Activated CD4-positive, alpha-beta T cell treated with anti-CD3 and anti-CD28 coated beads for 24 hours (primary cell): ENCODE measurements around the gene LPO.

Source experiments
- DNase-seq, 2 donors: peaks; one replicate each; pipeline ENCODE4 v3.0.0-alpha.2; 2020; ENCODE audit warnings: low read depth in 2 of 2

The LPO gene

GRCh38 chr17:58277802-58278595, 39.6 kb downstream of the LPO start:
- no peak for DNase-seq

- no peak for DNase-seq
Observed at GRCh38 chr17:58278661-58279015, 40.3 kb downstream of the LPO start.

- no peak for DNase-seq
Observed at GRCh38 chr17:58279016-58279711, 40.8 kb downstream of the LPO start.

- DNase-seq = no peak
Observed at GRCh38 chr17:58279736-58280479, 41.5 kb downstream of the LPO start.

GRCh38 chr17:58280480-58281217, 42.3 kb downstream of the LPO start, which contains the start of gene MPO:
Gene MPO, minus strand, starts transcription at chr17:58280935. Its CDS starts 177 bp downstream, at chr17:58280758.
- DNase-seq = no peak

- no peak for DNase-seq
Observed at GRCh38 chr17:58281511-58282011, 43.2 kb downstream of the LPO start.

GRCh38 chr17:58282442-58282841, 44.1 kb downstream of the LPO start:
- no peak for DNase-seq

- DNase-seq = no peak
Observed at GRCh38 chr17:58283674-58284612, 45.6 kb downstream of the LPO start.

GRCh38 chr17:58284613-58285421, 46.4 kb downstream of the LPO start:
- DNase-seq = no peak

- DNase-seq = no peak
Observed at GRCh38 chr17:58285422-58285810, 47.0 kb downstream of the LPO start.

GRCh38 chr17:58289869-58290268, 51.5 kb downstream of the LPO start:
- no peak for DNase-seq

- DNase-seq = no peak
Observed at GRCh38 chr17:58291246-58291645, 52.9 kb downstream of the LPO start.

- no peak for DNase-seq
Observed at GRCh38 chr17:58294034-58294433, 55.6 kb downstream of the LPO start.

GRCh38 chr17:58300336-58300735, 62.0 kb downstream of the LPO start:
- no peak for DNase-seq

- DNase-seq = no peak
Observed at GRCh38 chr17:58301504-58302150, 63.2 kb downstream of the LPO start.

GRCh38 chr17:58302171-58302918, 64.0 kb downstream of the LPO start:
- DNase-seq = no peak

- no peak for DNase-seq
Observed at GRCh38 chr17:58302919-58303585, 64.7 kb downstream of the LPO start.
